ACHN (cell line): ENCODE data around the gene CFAP221.

Experiments
- DNase-seq: peaks from one replicate; pipeline ENCODE4 v3.0.0-alpha.2; 2015
- in situ Hi-C: cut with HindIII; loops from 2 replicates; pipeline ENCODE4 v1.10.0; 2017; ENCODE audit warnings: low sequenced_read_pairs, low pct_ligation_motif_present, low pct_unique_long_range_greater_than_20kb

Gene CFAP221

DNA sequence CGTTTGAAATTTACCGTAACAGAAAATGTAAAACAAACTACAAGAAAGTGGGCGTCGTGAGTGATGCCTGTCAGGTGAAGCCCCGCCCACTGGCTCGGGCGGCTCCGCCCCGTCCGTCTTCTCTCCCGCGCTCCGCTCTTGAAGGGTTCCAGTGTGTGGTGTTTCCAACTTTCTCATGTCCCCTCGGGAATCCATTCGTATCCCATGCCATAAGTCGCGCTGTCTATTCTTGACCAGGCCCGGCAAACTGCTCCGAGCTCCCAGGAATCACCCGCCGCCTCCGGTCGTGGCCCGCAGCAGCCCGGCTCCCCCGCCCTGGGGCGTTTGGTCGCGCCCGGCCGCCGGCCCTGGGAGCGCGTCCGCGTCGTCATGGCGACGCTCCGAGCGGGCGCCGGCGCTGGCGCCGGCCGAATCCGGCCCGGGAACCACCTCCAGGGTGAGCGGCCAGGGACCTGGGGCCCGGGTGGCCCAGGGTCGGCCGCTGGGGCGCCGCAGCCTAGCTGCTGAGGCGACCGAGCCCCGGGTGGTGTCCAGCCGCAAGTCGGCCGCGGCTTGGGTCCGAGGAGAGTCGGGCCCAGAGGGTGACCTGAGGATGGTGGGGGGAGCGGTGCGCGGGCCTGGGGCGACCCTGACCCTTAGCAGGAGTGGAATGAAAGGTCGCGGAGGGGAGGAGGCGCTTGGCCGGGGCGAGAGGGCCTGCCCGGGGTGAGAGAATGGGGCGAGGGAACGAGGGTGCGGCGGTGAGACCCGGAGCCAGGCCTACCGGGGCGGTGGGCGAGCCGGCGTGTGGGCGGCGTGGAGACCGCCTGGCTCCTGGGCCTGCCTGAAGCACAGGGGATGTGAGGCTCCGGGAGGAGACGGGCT is at the start of gene CFAP221:
CFAP221 (plus strand) TSS at position 375 of the 864 bp plus-strand sequence. CDS start 1,683 bp downstream, outside the sequence.
- peak; percentile 84 for DNase-seq
- in situ Hi-C loops = no loop called here

DNA sequence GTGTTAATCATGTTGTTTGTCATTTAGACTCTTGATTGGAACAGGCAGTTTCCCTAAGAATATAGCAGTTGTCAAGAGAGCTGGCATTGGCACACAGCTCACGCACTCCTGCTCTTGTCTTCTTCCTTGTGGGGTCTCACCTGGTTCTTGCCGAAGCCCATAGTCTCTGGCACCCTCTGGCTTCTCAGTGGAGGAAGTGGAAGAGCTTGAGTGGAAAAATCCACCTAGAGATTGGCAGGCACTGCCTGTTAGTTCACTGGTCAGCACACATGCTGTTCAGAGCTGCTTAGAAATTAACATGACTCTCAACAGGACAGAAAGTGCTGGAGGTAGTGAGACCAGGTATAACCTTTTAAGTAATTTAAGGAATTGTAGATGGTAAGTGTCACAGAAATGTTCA is 48.3 kb upstream of the CFAP221 start:
- in situ Hi-C loops = no loop called here
- DNase-seq = no peak

DNA sequence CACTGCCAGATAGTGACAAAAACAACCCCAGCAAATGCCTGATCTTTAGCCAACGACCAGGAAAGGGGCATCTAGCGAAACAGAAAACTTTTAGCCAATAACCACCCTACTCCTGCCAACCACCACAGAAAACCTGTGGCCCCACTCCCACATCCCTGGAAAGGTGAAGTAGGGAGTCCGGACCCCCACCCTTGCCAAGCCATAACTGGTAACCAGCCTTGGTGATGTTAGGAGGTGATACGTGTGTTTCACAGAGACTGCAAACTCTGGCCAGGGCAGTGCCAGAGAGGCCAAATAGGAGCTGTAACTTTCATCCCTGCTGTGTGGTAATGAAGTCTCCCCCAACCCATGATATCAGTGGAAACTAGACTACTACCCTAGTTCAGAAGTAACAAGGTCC is 47.6 kb upstream of the CFAP221 start:
- no peak for DNase-seq
- in situ Hi-C loops = no loop called here

- in situ Hi-C loops = no loop called here
- no peak for DNase-seq
These were observed 35.5 kb upstream of the CFAP221 start for GRCh38 chr2:119508756-119509155.

DNA sequence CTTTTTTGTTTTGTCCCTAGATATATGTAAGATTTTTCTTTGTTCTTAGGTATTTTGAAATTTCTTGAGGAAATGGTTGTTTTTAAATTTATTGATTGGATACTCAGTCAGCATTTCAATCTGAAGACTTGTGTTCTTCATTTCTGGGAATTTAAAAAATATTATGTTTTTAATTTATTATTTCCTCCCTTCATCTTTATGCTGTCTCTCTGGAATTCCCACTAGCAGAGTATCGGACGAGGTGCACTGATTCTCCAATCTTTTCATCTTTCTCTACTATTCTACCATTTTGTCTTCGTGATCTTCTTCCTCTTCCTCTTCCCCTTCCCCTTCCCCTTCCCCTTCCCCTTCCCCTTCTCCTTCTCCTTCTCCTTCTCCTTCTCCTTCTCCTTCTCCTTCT is 32.3 kb upstream of the CFAP221 start:
- DNase-seq = no peak
- in situ Hi-C loops = no loop called here

GRCh38 chr2:119512946-119513345 is 31.3 kb upstream of the CFAP221 start:
- in situ Hi-C loops = no loop called here

DNA sequence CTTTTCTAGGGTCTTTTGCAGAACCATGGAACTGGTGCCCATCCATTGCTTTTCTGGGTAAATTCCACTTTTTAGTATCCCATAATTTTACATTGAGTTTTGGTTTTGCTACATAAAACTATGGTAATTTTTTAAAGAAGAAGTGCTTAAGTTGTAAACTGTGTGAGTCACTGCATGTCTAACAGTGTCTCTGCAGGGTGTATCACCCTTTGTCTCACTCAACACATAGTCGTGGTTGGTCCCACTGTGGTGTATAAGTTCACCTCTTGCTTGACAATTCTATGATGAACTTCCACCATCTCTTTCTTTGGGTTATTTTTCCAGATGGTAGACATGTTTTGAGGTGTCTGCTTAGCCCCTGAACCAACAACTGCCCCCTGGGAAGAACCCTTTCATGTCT is 30.4 kb upstream of the CFAP221 start:
- DNase-seq = no peak
- in situ Hi-C loops = no loop called here

More at GRCh38 chr2:119512946-119513345, 31.3 kb upstream of the CFAP221 start:
- DNase-seq = no peak

- in situ Hi-C loops = no loop called here
- no peak for DNase-seq
These were observed 28.1 kb upstream of the CFAP221 start for GRCh38 chr2:119516121-119516520.

DNA sequence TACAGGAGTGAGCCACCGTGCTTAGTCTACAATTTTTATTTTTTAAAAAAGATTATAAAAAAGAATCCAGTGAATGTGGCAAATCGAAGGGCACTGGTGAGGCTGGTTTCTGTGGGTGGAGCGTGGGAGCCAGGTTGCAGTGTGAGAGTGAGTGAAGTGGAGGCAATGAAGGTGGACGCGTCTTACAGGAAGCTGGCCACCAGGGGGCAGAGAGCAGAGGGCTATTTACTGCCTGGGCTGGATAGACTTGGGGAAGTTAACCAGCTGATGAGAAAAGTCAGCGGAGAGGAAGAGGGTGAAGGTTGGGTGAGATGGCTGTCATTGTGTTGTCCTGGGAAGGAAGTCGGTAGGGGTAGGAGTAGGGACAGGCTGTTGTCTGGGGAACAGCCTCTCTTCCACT is 26.8 kb upstream of the CFAP221 start:
- peak; percentile 61 for DNase-seq
- in situ Hi-C loops = no loop called here

- in situ Hi-C loops = no loop called here
- DNase-seq = no peak
These were observed 25.7 kb upstream of the CFAP221 start for GRCh38 chr2:119518401-119519056.

GRCh38 chr2:119519057-119519408 is 25.2 kb upstream of the CFAP221 start:
- DNase-seq = no peak
- in situ Hi-C loops = no loop called here

DNA sequence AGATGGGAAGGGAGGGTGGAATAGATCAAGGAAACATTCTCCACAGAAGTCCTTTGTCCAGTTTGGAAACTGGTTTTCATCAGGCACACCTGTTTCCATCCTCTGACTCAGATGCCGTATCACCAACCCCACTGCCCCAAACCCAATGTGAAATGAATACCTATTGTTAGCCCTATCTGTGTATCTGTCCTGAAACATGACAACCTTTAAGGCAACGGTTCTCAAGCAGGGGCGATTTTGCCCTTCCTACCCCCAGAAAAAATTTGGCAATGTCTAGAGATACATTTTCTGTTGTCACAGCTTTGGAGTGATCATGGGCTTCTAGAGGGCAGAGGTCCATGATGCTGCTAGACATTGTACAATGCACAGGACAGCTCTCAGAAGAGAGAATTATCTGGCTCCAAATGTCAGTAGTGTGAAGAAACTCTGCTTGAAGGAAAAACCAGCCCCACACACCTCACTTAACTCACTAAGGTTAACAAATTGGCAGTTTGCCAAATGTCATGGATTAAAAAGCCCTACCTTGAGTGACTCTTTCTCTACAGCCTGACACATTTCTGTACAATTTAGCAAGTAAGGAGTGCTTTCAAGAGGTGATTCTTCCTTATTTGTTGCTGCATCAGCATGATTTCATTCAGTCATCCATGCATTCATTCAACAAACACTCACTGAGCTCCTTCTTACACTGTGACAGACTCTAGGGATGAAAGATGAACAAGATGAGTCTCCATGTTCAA is 23.4 kb upstream of the CFAP221 start:
- in situ Hi-C loops = no loop called here
- no peak for DNase-seq

- in situ Hi-C loops = no loop called here
- no peak for DNase-seq
These were observed 22.7 kb upstream of the CFAP221 start for GRCh38 chr2:119521433-119522050.

- in situ Hi-C loops = no loop called here
- DNase-seq = no peak
These were observed 21.6 kb upstream of the CFAP221 start for GRCh38 chr2:119522671-119523070.

GRCh38 chr2:119523383-119523951 is 20.8 kb upstream of the CFAP221 start:
- DNase-seq = no peak
- in situ Hi-C loops = no loop called here

DNA sequence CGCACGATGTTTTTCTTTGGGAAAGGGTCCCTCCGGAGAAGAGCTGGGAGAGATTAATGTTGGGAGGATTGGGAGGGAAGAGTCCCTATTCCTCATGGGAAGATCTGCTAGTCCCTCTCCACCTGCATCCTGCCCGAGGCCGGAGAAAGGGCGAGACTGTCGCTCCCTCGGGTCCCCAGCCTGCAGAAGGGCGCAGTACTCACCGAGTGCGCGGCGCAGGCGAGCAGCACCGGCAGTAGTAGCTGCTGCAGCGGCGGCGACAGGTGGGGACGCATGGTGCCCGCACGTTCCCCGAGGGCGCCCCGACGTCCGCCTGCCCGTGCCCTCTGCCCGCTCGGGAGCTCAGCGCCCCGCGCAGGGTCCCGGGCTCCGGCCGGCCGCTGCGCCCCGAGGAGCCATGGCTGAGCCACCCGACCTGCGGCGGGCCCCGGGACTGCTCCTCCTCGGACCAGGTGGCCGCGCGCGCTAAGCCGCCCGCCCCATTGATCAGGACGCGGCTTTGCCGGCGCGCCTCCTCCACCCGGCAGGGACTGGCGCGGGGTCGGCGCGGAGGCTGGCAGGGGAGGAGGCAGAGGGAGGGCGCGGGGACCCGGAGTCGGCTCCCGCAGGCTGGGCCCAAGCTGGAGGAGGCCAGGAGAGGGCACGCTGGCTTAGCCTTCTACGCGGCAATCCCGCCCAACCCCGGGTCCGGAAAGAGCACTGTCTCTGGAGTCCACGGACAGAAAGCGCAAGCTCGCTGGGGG is 20.1 kb upstream of the CFAP221 start, which contains the start of gene SCTR:
SCTR (minus strand) TSS at position 532 of the 743 bp plus-strand sequence; CDS start at position 275, 257 bp downstream.
- in situ Hi-C loops = no loop called here
- no peak for DNase-seq

- in situ Hi-C loops = no loop called here
- DNase-seq = no peak
These were observed 18.6 kb upstream of the CFAP221 start for GRCh38 chr2:119525614-119526013.

DNA sequence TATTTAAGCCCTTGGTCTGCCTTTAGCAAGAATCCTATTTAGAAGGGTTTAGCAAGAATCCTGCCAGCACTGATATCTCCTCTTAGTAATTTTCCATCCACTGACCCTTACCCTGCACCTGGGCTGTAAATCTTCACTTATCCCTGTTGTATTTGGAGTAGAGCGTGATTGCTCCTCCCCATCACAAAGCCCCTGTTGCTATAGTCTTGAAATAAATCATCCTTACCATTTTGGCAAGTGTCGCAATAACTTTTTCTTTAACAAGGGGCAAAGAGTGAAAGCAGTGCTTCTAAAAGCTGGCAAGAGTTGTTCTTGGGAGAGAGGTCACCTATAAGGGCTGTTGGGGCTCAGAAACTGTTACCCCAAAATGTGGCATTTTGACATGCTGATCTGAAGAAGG is 16.2 kb upstream of the CFAP221 start:
- in situ Hi-C loops = no loop called here
- no peak for DNase-seq
